ENCODE measurements around the gene CAMKK2. TPM values are rescaled to one million over a fixed set of nuclear protein-coding genes. Genes with fewer than 3 reads are reported as not detected.
"Not testable (repeated sequence)": the region's sequence is repeated elsewhere in the genome, so short reads cannot be mapped to it uniquely, and the experiment has no call there.

Gene CAMKK2
- total RNA-seq, 1 donor from 2014 or later, result 34.4 TPM

GRCh38 chr12:121326996-121327674, 30.6 kb upstream of the CAMKK2 start:
- Mint-ChIP-seq H3K9me3 (no peaks in the 10 kb centered on the region), H3K36me3 (peaks cover 28% of the 10 kb centered on the region), H3K4me1 (ENCODE audit: unreplicated experiment) (no peaks in the 10 kb centered on the region), H3K4me3 (no peak overlapping the region), H3K27me3 (no peaks in the 10 kb centered on the region), H3K27ac (no peak overlapping the region)
- TF ChIP-seq CTCF (conservative IDR thresholded peaks at IDR 0.05), result no peak
- DNase-seq (ENCODE audit: extremely low spot score, unreplicated experiment), result no peak

- peaks cover 24% of the 10 kb centered on the region for H3K36me3 Mint-ChIP-seq
- no peak overlapping the region for H3K4me3 Mint-ChIP-seq
- H3K27ac Mint-ChIP-seq, result no peak overlapping the region
- TF ChIP-seq CTCF (conservative IDR thresholded peaks at IDR 0.05), result no peak
- H3K9me3 Mint-ChIP-seq, result no peaks in the 10 kb centered on the region
- no peaks in the 10 kb centered on the region for H3K4me1 Mint-ChIP-seq (ENCODE audit: unreplicated experiment)
- DNase-seq (ENCODE audit: extremely low spot score, unreplicated experiment), result no peak
- H3K27me3 Mint-ChIP-seq, result no peaks in the 10 kb centered on the region
Measured at GRCh38 chr12:121325922-121326396, 29.4 kb upstream of the CAMKK2 start.

GRCh38 chr12:121323908-121324307, 27.4 kb upstream of the CAMKK2 start:
- DNase-seq (ENCODE audit: extremely low spot score, unreplicated experiment), result no peak
- Mint-ChIP-seq H3K4me3 (no peak overlapping the region), H3K27me3 (no peaks in the 10 kb centered on the region), H3K9me3 (no peaks in the 10 kb centered on the region), H3K4me1 (ENCODE audit: unreplicated experiment) (no peaks in the 10 kb centered on the region), H3K27ac (no peak overlapping the region), H3K36me3 (peaks cover 17% of the 10 kb centered on the region)
- TF ChIP-seq CTCF (conservative IDR thresholded peaks at IDR 0.05), result no peak

- no peak for TF ChIP-seq CTCF (conservative IDR thresholded peaks at IDR 0.05)
- no peak overlapping the region for H3K4me3 Mint-ChIP-seq
- H3K4me1 Mint-ChIP-seq (ENCODE audit: unreplicated experiment), result no peaks in the 10 kb centered on the region
- peaks cover 25% of the 10 kb centered on the region for H3K36me3 Mint-ChIP-seq
- H3K9me3 Mint-ChIP-seq, result no peaks in the 10 kb centered on the region
- H3K27me3 Mint-ChIP-seq, result no peaks in the 10 kb centered on the region
- no peak overlapping the region for H3K27ac Mint-ChIP-seq
- no peak for DNase-seq (ENCODE audit: extremely low spot score, unreplicated experiment)
Measured at GRCh38 chr12:121318121-121318520, 21.6 kb upstream of the CAMKK2 start.

GRCh38 chr12:121314431-121314830, 17.9 kb upstream of the CAMKK2 start:
- DNase-seq (ENCODE audit: extremely low spot score, unreplicated experiment), result no peak
- no peaks in the 10 kb centered on the region for H3K27me3 Mint-ChIP-seq
- H3K36me3 Mint-ChIP-seq, result peaks cover 40% of the 10 kb centered on the region
- no peak overlapping the region for H3K27ac Mint-ChIP-seq
- H3K9me3 Mint-ChIP-seq, result no peaks in the 10 kb centered on the region
- no peak overlapping the region for H3K4me3 Mint-ChIP-seq
- TF ChIP-seq CTCF (conservative IDR thresholded peaks at IDR 0.05), result no peak
- no peaks in the 10 kb centered on the region for H3K4me1 Mint-ChIP-seq (ENCODE audit: unreplicated experiment)

GRCh38 chr12:121310231-121310630, 13.7 kb upstream of the CAMKK2 start:
- H3K27ac Mint-ChIP-seq, H3K9me3 Mint-ChIP-seq: not testable (repeated sequence)

GRCh38 chr12:121307397-121307796, 10.9 kb upstream of the CAMKK2 start:
- H3K9me3 Mint-ChIP-seq; H3K4me3 Mint-ChIP-seq; DNase-seq (ENCODE audit: extremely low spot score, unreplicated experiment); H3K4me1 Mint-ChIP-seq (ENCODE audit: unreplicated experiment); H3K27me3 Mint-ChIP-seq; H3K27ac Mint-ChIP-seq: not testable (repeated sequence)
- peaks cover 26% of the 10 kb centered on the region for H3K36me3 Mint-ChIP-seq

More at GRCh38 chr12:121310231-121310630, 13.7 kb upstream of the CAMKK2 start:
- H3K27me3 Mint-ChIP-seq; DNase-seq (ENCODE audit: extremely low spot score, unreplicated experiment); H3K4me3 Mint-ChIP-seq; H3K4me1 Mint-ChIP-seq (ENCODE audit: unreplicated experiment): not testable (repeated sequence)
- peaks cover 31% of the 10 kb centered on the region for H3K36me3 Mint-ChIP-seq
